ENCODE measurements around the gene LAMB4.

Gene LAMB4

DNA sequence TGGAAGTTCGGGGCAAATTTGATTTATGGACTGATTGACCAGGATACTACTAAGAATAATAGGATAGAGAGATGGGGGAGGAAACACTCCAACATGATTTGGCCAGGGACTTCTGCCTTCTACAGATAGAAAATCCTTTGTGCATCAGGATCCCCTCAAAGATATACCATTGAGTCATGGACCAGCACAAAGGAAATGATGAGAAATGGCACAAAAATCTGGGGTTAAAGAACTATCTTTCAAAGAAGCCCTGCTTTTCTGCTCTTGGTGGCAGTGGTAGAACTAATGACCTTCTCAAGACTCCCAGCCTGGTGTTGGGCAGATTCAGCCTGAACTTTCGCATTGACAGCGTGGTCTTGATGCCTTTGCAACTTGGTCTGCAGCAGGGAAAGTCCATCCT, 99.6 kb downstream of the LAMB4 start:
- H3K27ac ChIP-seq, result no peak overlapping the region
- TF ChIP-seq, protein P1, sequence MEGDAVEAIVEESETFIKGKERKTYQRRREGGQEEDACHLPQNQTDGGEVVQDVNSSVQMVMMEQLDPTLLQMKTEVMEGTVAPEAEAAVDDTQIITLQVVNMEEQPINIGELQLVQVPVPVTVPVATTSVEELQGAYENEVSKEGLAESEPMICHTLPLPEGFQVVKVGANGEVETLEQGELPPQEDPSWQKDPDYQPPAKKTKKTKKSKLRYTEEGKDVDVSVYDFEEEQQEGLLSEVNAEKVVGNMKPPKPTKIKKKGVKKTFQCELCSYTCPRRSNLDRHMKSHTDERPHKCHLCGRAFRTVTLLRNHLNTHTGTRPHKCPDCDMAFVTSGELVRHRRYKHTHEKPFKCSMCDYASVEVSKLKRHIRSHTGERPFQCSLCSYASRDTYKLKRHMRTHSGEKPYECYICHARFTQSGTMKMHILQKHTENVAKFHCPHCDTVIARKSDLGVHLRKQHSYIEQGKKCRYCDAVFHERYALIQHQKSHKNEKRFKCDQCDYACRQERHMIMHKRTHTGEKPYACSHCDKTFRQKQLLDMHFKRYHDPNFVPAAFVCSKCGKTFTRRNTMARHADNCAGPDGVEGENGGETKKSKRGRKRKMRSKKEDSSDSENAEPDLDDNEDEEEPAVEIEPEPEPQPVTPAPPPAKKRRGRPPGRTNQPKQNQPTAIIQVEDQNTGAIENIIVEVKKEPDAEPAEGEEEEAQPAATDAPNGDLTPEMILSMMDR (IDR thresholded peaks at IDR 0.05), result no peak
- H3K9me3 ChIP-seq, result no peaks in the 10 kb centered on the region
- no peaks in the 10 kb centered on the region for H3K4me1 ChIP-seq (ENCODE audit: control insufficient read depth in 1 of 2, insufficient read depth in 1 of 2, low read depth in 1 of 2, low read length in 1 of 2)
- H3K27me3 ChIP-seq, result peaks cover 4% of the 10 kb centered on the region
- H3K36me3 ChIP-seq, result no peaks in the 10 kb centered on the region
- H3K4me3 ChIP-seq (ENCODE audit: low read depth in 1 of 2, low read length in 1 of 2), result no peak overlapping the region

DNA sequence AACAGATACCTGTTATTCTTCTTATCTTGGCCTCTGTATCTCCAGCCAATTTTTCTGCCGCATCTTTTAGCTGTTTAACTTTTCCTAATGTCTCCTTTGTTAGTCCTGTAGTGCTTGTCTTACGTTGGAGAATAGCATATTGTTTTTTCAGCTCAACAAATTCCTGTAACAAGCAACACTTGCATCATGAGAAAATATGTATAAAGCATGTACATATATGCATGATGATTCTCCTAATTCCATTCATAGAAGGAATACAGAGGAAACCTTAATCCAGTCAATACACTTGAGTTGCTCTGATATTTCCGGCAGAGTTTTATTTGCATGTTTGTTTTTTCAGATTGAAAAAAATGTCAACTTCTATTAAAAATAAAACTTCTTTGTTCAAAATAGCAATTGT, 101.1 kb downstream of the LAMB4 start:
- no peak overlapping the region for H3K4me3 ChIP-seq (ENCODE audit: low read depth in 1 of 2, low read length in 1 of 2)
- H3K9me3 ChIP-seq, result no peaks in the 10 kb centered on the region
- TF ChIP-seq, protein P1 (IDR thresholded peaks at IDR 0.05), result no peak
- no peaks in the 10 kb centered on the region for H3K4me1 ChIP-seq (ENCODE audit: control insufficient read depth in 1 of 2, insufficient read depth in 1 of 2, low read depth in 1 of 2, low read length in 1 of 2)
- H3K27me3 ChIP-seq, result peaks cover 12% of the 10 kb centered on the region
- H3K27ac ChIP-seq, result no peak overlapping the region
- no peaks in the 10 kb centered on the region for H3K36me3 ChIP-seq

DNA sequence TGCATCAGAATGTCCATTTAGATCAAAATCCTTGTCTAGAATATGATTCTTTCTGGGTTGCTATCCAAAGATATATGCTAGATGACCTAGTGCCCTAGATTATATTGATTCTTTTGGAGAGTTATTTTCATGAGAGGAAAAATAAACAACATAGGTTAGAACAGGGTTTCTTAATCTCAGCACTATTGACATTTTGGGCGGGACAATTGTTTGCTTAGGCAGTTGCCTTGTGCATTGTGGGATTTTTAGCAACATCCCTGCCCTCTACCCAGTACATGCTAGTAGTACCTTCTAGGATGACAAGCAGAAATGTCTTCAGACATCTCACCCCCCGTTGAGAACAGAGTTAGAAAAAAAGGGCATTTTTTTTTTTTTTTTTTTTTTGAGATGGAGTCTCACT, 102.0 kb downstream of the LAMB4 start:
- H3K36me3 ChIP-seq, result no peaks in the 10 kb centered on the region
- H3K27me3 ChIP-seq, result peaks cover 19% of the 10 kb centered on the region
- no peak overlapping the region for H3K4me3 ChIP-seq (ENCODE audit: low read depth in 1 of 2, low read length in 1 of 2)
- TF ChIP-seq, protein P1 (IDR thresholded peaks at IDR 0.05), result no peak
- no peaks in the 10 kb centered on the region for H3K4me1 ChIP-seq (ENCODE audit: control insufficient read depth in 1 of 2, insufficient read depth in 1 of 2, low read depth in 1 of 2, low read length in 1 of 2)
- no peaks in the 10 kb centered on the region for H3K9me3 ChIP-seq
- no peak overlapping the region for H3K27ac ChIP-seq

DNA sequence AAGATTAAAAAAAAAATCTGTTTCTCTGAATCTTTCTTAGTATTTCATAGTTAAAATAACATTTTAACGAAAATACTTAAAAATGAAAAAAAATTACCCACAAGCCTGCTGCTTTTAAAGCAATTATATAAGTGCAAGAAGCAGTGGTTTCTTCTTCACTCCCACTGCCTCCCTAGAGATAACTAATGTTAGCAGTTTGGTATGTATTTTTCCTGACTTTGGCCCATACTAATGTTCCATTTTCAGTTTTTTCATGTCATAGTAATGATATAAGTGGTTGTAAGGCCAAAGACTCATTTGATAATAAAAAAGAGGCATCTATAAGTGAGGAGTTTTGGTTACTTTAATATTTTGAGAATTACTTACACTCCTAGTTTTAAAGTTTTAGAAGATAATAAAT, 102.9 kb downstream of the LAMB4 start:
- TF ChIP-seq, protein P1 (IDR thresholded peaks at IDR 0.05), result no peak
- H3K4me1 ChIP-seq (ENCODE audit: control insufficient read depth in 1 of 2, insufficient read depth in 1 of 2, low read depth in 1 of 2, low read length in 1 of 2), result no peaks in the 10 kb centered on the region
- no peaks in the 10 kb centered on the region for H3K9me3 ChIP-seq
- no peak overlapping the region for H3K4me3 ChIP-seq (ENCODE audit: low read depth in 1 of 2, low read length in 1 of 2)
- no peaks in the 10 kb centered on the region for H3K36me3 ChIP-seq
- peaks cover 24% of the 10 kb centered on the region for H3K27me3 ChIP-seq
- H3K27ac ChIP-seq, result no peak overlapping the region

DNA sequence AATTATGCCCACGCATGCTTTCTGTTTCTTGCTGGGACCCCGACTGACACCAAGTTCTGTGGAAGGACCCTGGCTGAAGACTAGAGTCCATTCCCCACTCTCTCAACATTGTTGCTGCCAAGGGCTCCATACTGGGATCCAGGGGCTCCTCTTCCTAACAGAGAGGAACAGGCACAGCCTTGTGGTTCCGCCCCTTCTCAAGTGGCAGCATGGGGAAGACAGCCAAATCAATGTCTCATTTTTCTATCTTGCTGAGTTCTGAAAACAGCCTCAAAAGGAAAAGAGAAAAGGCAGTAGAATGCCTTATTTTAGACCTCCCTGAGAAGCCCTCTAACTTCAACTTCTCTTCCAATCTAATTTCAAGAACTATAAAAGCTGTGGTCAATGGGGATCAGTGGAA, 103.5 kb downstream of the LAMB4 start:
- TF ChIP-seq, protein P1 (IDR thresholded peaks at IDR 0.05), result no peak
- Histone ChIP-seq H3K4me1 (ENCODE audit: control insufficient read depth in 1 of 2, insufficient read depth in 1 of 2, low read depth in 1 of 2, low read length in 1 of 2) (no peaks in the 10 kb centered on the region), H3K36me3 (no peaks in the 10 kb centered on the region), H3K27me3 (peaks cover 24% of the 10 kb centered on the region), H3K27ac (no peak overlapping the region), H3K9me3 (no peaks in the 10 kb centered on the region), H3K4me3 (ENCODE audit: low read depth in 1 of 2, low read length in 1 of 2) (no peak overlapping the region)

DNA sequence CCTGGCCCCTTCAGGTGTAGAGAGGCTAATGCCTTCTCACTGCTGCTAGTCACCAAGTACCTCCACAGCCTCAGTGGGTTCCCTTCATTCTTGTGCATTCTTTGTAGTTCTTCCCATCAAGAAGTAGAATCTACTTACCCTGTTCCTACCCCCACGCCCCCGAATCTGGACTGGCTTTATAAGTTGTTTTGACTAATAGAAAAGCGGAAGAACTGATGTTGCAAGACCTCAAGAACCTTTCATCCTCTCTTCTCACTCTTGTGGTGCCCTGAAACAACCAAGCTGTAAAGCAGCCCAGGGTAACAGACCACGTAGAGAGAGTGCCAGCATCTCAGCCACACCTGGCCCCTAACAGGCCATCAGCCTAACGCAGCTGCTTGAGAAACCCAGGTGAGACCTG, 104.0 kb downstream of the LAMB4 start:
- no peaks in the 10 kb centered on the region for H3K4me1 ChIP-seq (ENCODE audit: control insufficient read depth in 1 of 2, insufficient read depth in 1 of 2, low read depth in 1 of 2, low read length in 1 of 2)
- H3K27ac ChIP-seq, result no peak overlapping the region
- H3K27me3 ChIP-seq, result peaks cover 27% of the 10 kb centered on the region
- no peaks in the 10 kb centered on the region for H3K9me3 ChIP-seq
- TF ChIP-seq, protein P1 (IDR thresholded peaks at IDR 0.05), result no peak
- H3K4me3 ChIP-seq (ENCODE audit: low read depth in 1 of 2, low read length in 1 of 2), result no peak overlapping the region
- no peaks in the 10 kb centered on the region for H3K36me3 ChIP-seq

All from neutrophil (primary cell).